Omental fat pad (tissue), 4 donors: Measurements from ENCODE around the gene TESMIN. TPM values are rescaled to one million over a fixed set of nuclear protein-coding genes. Genes with fewer than 3 reads are reported as not detected.

Experiments
- ATAC-seq: fragments of 150-250 bp; one replicate; pipeline ENCODE4 v1.9.1; 2016; ENCODE audit warnings: mild to moderate bottlenecking, moderate library complexity; ENCODE audit not compliant: low FRiP score
- DNase-seq: peaks from one replicate; pipeline ENCODE4 v3.0.0-alpha.2; 2019; ENCODE audit warnings: low spot score
- total RNA-seq, 4 donors: library from RNA; depleted of rRNA; stranded (reverse); fragments of >200 nt; gene quantifications; one replicate each; pipeline ENCODE4 v1.1.0, GENCODE V29; 2016
- TF ChIP-seq, protein P1 (sequence below), 3 donors: fragments of 450-650 bp; IDR thresholded peaks; one replicate each; pipeline ENCODE4 v1.5.1; 2016 to 2017; ENCODE audit warnings: antibody characterized with exemption in 3 of 3, mild to moderate bottlenecking in 3 of 3, moderate library complexity in 2 of 3

Gene TESMIN
- total RNA-seq, 4 donors from 2014 or later, result 0.36 to 2.2 (median 0.47) TPM

DNA sequence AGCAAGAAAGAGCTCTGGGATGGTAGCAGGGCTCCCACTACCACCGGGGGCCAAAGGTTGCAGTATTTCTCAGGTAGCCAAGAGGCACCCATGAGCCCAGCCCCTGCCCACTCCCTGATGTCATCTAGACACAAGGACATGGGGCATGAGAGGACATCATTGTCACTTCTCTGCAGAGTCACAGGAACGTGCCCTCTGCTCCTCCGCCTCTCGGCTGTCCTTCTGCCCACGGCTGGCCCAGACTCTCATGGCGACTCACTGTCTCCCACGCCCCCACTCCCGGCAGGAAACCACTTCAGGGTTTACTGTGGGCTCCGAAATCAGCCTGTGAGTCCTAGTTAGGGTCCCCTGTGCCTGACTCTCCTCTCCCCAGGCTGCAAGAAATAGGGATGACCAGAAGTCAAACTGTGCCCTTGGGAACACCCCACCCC lies 68.8 kb downstream of the TESMIN start:
- TF ChIP-seq, protein P1, sequence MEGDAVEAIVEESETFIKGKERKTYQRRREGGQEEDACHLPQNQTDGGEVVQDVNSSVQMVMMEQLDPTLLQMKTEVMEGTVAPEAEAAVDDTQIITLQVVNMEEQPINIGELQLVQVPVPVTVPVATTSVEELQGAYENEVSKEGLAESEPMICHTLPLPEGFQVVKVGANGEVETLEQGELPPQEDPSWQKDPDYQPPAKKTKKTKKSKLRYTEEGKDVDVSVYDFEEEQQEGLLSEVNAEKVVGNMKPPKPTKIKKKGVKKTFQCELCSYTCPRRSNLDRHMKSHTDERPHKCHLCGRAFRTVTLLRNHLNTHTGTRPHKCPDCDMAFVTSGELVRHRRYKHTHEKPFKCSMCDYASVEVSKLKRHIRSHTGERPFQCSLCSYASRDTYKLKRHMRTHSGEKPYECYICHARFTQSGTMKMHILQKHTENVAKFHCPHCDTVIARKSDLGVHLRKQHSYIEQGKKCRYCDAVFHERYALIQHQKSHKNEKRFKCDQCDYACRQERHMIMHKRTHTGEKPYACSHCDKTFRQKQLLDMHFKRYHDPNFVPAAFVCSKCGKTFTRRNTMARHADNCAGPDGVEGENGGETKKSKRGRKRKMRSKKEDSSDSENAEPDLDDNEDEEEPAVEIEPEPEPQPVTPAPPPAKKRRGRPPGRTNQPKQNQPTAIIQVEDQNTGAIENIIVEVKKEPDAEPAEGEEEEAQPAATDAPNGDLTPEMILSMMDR (IDR thresholded peaks at IDR 0.05), result no peak
- no peak for DNase-seq
- ATAC-seq, result no peak

GRCh38 chr11:68680541-68681231 lies 70.6 kb downstream of the TESMIN start:
- ATAC-seq (no peak), DNase-seq (no peak)
- TF ChIP-seq, protein P1 (IDR thresholded peaks at IDR 0.05), result no peak

DNA sequence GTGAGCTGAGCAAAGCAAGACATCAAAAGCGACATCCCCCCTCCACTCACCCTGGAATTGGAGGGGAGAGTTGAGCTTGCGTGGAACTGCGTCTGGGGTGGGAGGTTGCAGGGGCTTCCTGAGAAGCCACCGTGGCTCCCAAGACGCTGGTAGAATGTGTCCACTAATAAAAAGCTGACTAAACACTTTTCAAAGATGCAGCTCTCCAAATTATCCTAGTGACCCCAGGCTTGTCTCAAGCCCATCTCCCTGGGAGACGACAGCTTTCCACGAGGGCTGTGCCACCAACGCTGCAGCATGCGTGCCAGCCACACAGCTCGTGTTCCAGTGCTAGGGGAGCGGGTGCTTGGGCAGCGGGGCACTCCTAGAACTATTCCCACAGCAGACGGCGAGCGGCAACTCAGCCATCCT lies 73.3 kb downstream of the TESMIN start:
- ATAC-seq (no peak), DNase-seq (no peak)
- TF ChIP-seq, protein P1 (IDR thresholded peaks at IDR 0.05), result no peak

DNA sequence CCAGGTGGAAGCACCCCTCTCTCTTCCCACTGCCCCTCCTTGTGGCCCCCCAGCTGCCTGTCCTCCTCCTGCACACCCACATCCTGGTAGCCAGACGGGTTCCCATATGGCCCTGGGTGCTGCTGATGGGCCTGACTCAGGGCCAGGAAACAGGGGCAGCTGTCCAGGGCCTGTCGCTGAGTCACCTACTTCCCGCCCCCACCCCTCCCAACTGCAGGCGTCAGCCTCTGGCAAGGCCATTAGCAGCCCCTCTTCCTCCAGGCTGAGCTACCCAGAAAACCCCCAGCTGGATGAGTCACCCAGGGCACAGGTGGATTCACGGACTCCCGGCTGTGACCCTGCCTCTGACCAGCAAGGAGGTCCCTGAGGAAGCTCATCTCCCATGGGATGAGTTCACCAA lies 73.9 kb downstream of the TESMIN start:
- TF ChIP-seq, protein P1 (IDR thresholded peaks at IDR 0.05), result no peak
- DNase-seq (no peak), ATAC-seq (no peak)

GRCh38 chr11:68674461-68674860 lies 76.9 kb downstream of the TESMIN start:
- ATAC-seq, result no peak
- TF ChIP-seq, protein P1 (IDR thresholded peaks at IDR 0.05), result no peak
- no peak for DNase-seq

DNA sequence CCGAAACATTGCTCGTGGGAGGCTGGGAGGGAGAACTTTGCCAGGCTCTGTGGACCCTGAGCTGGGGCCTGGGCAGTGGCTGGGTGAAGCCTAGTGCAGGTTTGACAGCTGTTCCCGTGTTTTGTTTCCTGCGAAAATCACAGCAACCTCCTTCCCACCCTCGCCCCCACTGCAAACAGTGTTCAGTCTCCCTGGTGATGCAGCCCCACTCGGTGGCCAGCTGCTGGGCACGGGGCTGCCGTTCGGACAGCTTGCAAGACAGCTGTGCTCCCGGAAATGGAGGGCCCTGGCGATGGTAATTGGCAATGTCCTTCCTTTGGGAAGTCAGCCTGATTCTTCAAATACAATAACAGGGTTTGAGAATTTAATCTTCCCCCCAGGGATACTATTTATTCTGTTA lies 77.3 kb downstream of the TESMIN start:
- TF ChIP-seq, protein P1 (IDR thresholded peaks at IDR 0.05), result no peak
- ATAC-seq (no peak), DNase-seq (no peak)

DNA sequence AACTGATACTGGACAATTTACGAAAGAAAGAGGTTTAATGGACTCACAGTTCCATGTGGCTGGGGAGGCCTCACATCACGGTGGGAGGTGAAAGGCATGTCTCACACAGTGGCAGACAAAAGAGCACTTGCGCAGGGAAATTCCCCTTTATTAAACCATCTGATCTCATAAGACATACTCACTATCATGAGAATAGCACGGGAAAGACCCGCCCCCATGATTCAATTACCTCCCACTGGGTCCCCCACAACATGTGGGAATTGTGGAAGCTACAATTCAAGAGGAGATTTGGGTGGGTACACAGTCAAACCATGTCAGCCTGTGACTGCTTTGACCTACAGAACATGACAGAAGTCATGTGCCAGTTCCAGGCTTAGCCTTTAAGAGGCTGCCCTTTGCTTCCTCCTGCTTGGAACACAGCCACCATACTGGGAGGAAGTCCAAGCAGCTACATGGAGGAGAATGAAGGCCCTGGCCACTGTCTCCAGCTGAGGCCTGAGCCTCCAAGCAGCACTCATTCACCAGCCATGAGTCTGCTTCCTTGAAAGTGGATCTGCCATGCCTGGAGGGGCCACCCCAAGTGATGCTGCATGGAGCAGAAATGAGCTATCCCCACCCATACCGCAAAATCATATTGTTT lies 77.9 kb downstream of the TESMIN start:
- ATAC-seq (no peak), DNase-seq (no peak)
- TF ChIP-seq, protein P1 (IDR thresholded peaks at IDR 0.05), result no peak
